K562 (cell line): ENCODE data around the gene DCLK1. TPM values are rescaled to one million over a fixed set of nuclear protein-coding genes. Genes with fewer than 3 reads are reported as not detected.

Experiments used
- ATAC-seq: fragments of 200-7000 bp; cut with Tn5 transposase; 3 replicates; pipeline ENCODE4 v1.9.1; 2020; ENCODE audit warnings: moderate library complexity
- BruUV-seq: library from RNA; stranded (reverse); fragments of 400-500 nt; replicated peaks from 2 replicates; lab custom pipeline; 2021; lab: Mats Ljungman, UMichigan
- CTCF ChIA-PET: fragments of 300-600 bp; formaldehyde crosslinking; extraction: SDS; loops from one replicate; lab custom pipeline; 2021; ENCODE audit warnings: low intra/inter-chr PET ratio; lab: Yijun Ruan, JAX
- POLR2A ChIA-PET: fragments of 300-600, 350-650 bp; sonication (Branson Sonifier 250); formaldehyde crosslinking; extraction: SDS; loops from one replicate; lab custom pipeline; 2021; ENCODE audit warnings: antibody characterized with exemption, inconsistent platforms; lab: Yijun Ruan, JAX
- DNase-seq, 4 experiments: peaks; one replicate each; pipeline versions ENCODE4 v3.0.0 to v3.0.0-alpha.2; 2011 to 2018; ENCODE audit warnings: low spot score in 3 of 4, mixed read lengths in 3 of 4; ENCODE audit errors: extremely low read depth in 1 of 4
- FAIRE-seq: peaks from 2 replicates; lab custom pipeline; 2011; peaks lifted over from hg19 to GRCh38; lab: Jason Lieb, UNC
- H2AFZ ChIP-seq: 2 replicates; pipeline ENCODE4 v1.6.0; 2011; ENCODE audit warnings: low read depth, low read length, control low read depth, inconsistent platforms
- H3K27ac ChIP-seq: fragments of 200-600 bp; 3 replicates; pipeline ENCODE4 v1.8.0; 2011; ENCODE audit warnings: low read depth, mild to moderate bottlenecking, control low read depth, inconsistent platforms, low read length, moderate library complexity, mixed read lengths; ENCODE audit errors: extremely low read depth
- H3K27me3 ChIP-seq, 2 experiments: fragments of 300-600 bp in 1 of 2; 2 replicates in 1 of 2; 3 replicates in 1 of 2; pipeline versions ENCODE4 v1.6.0 to v1.8.0; 2011; ENCODE audit warnings: inconsistent platforms in 2 of 2, low read length in 2 of 2, mild to moderate bottlenecking in 1 of 2, mixed read lengths in 1 of 2, moderate library complexity in 1 of 2; ENCODE audit not compliant: control insufficient read depth in 2 of 2, insufficient read depth in 2 of 2
- H3K36me3 ChIP-seq: fragments of 300-600 bp; 3 replicates; pipeline ENCODE4 v1.8.0; 2011; ENCODE audit warnings: mild to moderate bottlenecking, low read length, inconsistent platforms; ENCODE audit not compliant: control insufficient read depth, insufficient read depth
- H3K4me1 ChIP-seq, 2 experiments: fragments of 200-600 bp in 1 of 2; replicated peaks in 1 of 2; 2 replicates in 1 of 2; 3 replicates in 1 of 2; pipeline versions ENCODE4 v1.5.1 to v1.8.0; 2011; ENCODE audit warnings: inconsistent platforms in 2 of 2, low read length in 2 of 2, mild to moderate bottlenecking in 1 of 2, mixed read lengths in 1 of 2, moderate library complexity in 1 of 2; ENCODE audit not compliant: control insufficient read depth in 2 of 2, insufficient read depth in 2 of 2
- H3K4me2 ChIP-seq: 2 replicates; pipeline ENCODE4 v1.6.1; 2011; ENCODE audit warnings: low read length, control low read depth, inconsistent platforms, mixed read lengths; ENCODE audit not compliant: insufficient read depth
- H3K4me3 ChIP-seq: fragments of 200-600 bp; sonication (generic), shearing (Covaris generic); 2 replicates; pipeline ENCODE4 v1.5.1; 2016; ENCODE audit warnings: control low read depth, inconsistent platforms
- H3K79me2 ChIP-seq: fragments of 200-600 bp; 3 replicates; pipeline ENCODE4 v1.8.0; 2011; ENCODE audit warnings: low read length, inconsistent platforms; ENCODE audit not compliant: control insufficient read depth, insufficient read depth
- H3K9ac ChIP-seq, 2 experiments: 2 replicates each; pipeline versions ENCODE4 v1.6.0 to v1.6.1; 2011; ENCODE audit warnings: low read depth in 2 of 2, low read length in 2 of 2, control low read depth in 1 of 2, inconsistent platforms in 1 of 2, mild to moderate bottlenecking in 1 of 2, mixed read lengths in 1 of 2; ENCODE audit not compliant: insufficient read depth in 1 of 2
- H3K9me1 ChIP-seq: one replicate; pipeline ENCODE4 v1.6.0; 2011; ENCODE audit warnings: inconsistent platforms, mild to moderate bottlenecking, low read length, moderate library complexity; ENCODE audit not compliant: control insufficient read depth, insufficient read depth
- H3K9me3 ChIP-seq: replicated peaks from 2 replicates; pipeline ENCODE4 v1.5.1; 2011; ENCODE audit warnings: low read depth, low read length, inconsistent platforms; ENCODE audit not compliant: control insufficient read depth, insufficient read depth
- H4K20me1 ChIP-seq: replicated peaks from 2 replicates; pipeline ENCODE4 v1.6.1; 2011; ENCODE audit warnings: low read length, inconsistent platforms, mixed read lengths; ENCODE audit not compliant: control insufficient read depth, insufficient read depth
- BRD4 ChIP-seq: fragments of 200-600 bp; sonication (generic); IDR thresholded peaks from 2 replicates; pipeline ENCODE4 v1.6.1; 2017; ENCODE audit warnings: inconsistent platforms
- FOXA1 ChIP-seq: fragments of 450-650 bp; IDR thresholded peaks from 2 replicates; pipeline ENCODE4 v1.6.1; 2016; ENCODE audit warnings: mild to moderate bottlenecking, borderline replicate concordance
- KAT8 ChIP-seq: fragments of 450-650 bp; IDR thresholded peaks from 2 replicates; pipeline ENCODE4 v1.6.1; 2016; ENCODE audit warnings: low read depth, mild to moderate bottlenecking
- PML ChIP-seq: IDR thresholded peaks from 2 replicates; pipeline ENCODE4 v1.6.1; 2012; ENCODE audit warnings: low read length, inconsistent platforms
- TAF7 ChIP-seq: fragments of 450-650 bp; IDR thresholded peaks from 2 replicates; pipeline ENCODE4 v1.6.1; 2016; ENCODE audit warnings: missing genetic modification characterization, missing compliant biosample characterization
- ZFX ChIP-seq: sonication (generic); formaldehyde crosslinking; IDR thresholded peaks from 2 replicates; pipeline ENCODE4 v1.8.0; 2022; ENCODE audit warnings: mild to moderate bottlenecking, missing genetic modification reagents, moderate library complexity
- WGBS: fragments of 100-300 bp; shearing (Covaris generic); methylation state at CpG from one replicate; pipeline ENCODE4 v1.1.6; 2016; ENCODE audit warnings: low coverage, mixed read lengths; ENCODE audit not compliant: insufficient coverage; ENCODE audit errors: missing lambda C conversion rate; 5-methylcytosine and 5-hydroxymethylcytosine counted together
- in situ Hi-C: fragments of 300-500 bp; cut with MboI; formaldehyde crosslinking; loops from 4 replicates; pipeline ENCODE4 v1.15.0; 2018; ENCODE audit warnings: inconsistent platforms, mixed read lengths
- intact Hi-C: fragments of 100-400 bp; cut with micrococcal nuclease; formaldehyde crosslinking; loops from 2 replicates; pipeline ENCODE4 v1.14.2; 2022
- polyA plus RNA-seq, 8 experiments: library from polyadenylated mRNA; depleted of rRNA in 4 of 8; stranded (reverse) in 5 of 8; unstranded in 3 of 8; fragments of >200 nt; fragmentation: Nextera tagmentation in 2 of 8; fragmentation: Illumina TruSeq in 1 of 8; extraction: Ambion mirVana in 2 of 8; extraction: Trizol in 1 of 8; gene quantifications; 2 replicates each; pipeline versions ENCODE4 v1.2.1 to v1.2.3, GENCODE V29; 2011 to 2014; ENCODE audit warnings: inconsistent platforms in 1 of 8, missing spikeins in 1 of 8
- total RNA-seq, 7 experiments: library from RNA; depleted of rRNA in 6 of 7; stranded (reverse); fragments of >200 nt in 6 of 7; fragmentation: Illumina TruSeq in 2 of 7; extraction: Trizol in 2 of 7; gene quantifications; 2 replicates each; pipeline versions ENCODE4 v1.2.1 to v1.2.3, GENCODE V29; 2011 to 2021; ENCODE audit warnings: low replicate concordance in 1 of 7
- TF ChIP-seq, protein P1 (sequence below): sonication (generic); formaldehyde crosslinking; IDR thresholded peaks from 2 replicates; pipeline ENCODE4 v1.8.1; 2022; ENCODE audit warnings: missing genetic modification reagents
- TF ChIP-seq, protein P2 (sequence below): fragments of 450-650 bp; formaldehyde crosslinking; IDR thresholded peaks from 2 replicates; pipeline ENCODE4 v1.4.0; 2022; ENCODE audit warnings: missing genetic modification characterization
- TF ChIP-seq, protein P3 (sequence below): sonication (generic); formaldehyde crosslinking; IDR thresholded peaks from 2 replicates; pipeline ENCODE4 v1.8.0; 2022; ENCODE audit warnings: mild to moderate bottlenecking, missing genetic modification reagents

Gene DCLK1
- total and polyA plus RNA-seq, 9 of the 15 experiments (the other 6 are each of a cell fraction or from before 2014, with no cell fraction given): 0.07 TPM; not detected in 8

DNA sequence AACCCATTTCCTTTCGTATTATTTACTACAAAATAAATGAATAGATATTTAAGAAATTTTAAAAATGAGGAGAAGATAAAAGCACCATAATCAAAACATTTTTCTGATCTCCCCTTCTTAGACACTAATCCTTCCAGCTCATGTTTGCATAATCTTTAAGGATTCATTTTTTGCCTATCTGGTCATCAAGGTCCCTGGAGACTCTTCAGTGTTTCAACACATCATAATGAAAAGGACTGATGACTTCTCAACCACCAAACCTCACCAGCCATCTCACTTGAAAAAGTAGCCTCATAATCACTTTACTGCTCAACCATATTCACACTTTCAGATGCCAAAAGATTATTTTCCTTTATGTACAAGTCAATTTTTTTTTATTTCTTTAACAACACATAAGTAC is 80.1 kb downstream of the DCLK1 start:
- H3K27me3 ChIP-seq: no peaks in the 10 kb centered on the region
- ChIA-PET POLR2A (no interaction called here), CTCF (no interaction called here)
- no peak for FAIRE-seq
- DNase-seq: no peak
- no peaks in the 10 kb centered on the region for H3K9me3 ChIP-seq
- no peak overlapping the region for H2AFZ ChIP-seq
- no peak overlapping the region for H3K27ac ChIP-seq
- in situ Hi-C loops (no loop called here), intact Hi-C loops (no loop called here)
- H3K9ac ChIP-seq: no peak overlapping the region
- no peaks in the 10 kb centered on the region for H3K4me1 ChIP-seq
- H3K36me3 ChIP-seq: no peaks in the 10 kb centered on the region
- H3K4me2 ChIP-seq: no peak overlapping the region
- 0% methylated on average over 1 of the region's 1 CpG for WGBS
- H3K9me1 ChIP-seq: no peaks in the 10 kb centered on the region
- H3K4me3 ChIP-seq: no peak overlapping the region
- no peak for ATAC-seq
- H3K79me2 ChIP-seq: no peaks in the 10 kb centered on the region
- TF ChIP-seq BRD4 (no peak), PML (no peak), FOXA1 (no peak), ZFX (CRISPR knock-in tag) (no peak), TAF7 (no peak), KAT8 (no peak)
- TF ChIP-seq, protein P1, sequence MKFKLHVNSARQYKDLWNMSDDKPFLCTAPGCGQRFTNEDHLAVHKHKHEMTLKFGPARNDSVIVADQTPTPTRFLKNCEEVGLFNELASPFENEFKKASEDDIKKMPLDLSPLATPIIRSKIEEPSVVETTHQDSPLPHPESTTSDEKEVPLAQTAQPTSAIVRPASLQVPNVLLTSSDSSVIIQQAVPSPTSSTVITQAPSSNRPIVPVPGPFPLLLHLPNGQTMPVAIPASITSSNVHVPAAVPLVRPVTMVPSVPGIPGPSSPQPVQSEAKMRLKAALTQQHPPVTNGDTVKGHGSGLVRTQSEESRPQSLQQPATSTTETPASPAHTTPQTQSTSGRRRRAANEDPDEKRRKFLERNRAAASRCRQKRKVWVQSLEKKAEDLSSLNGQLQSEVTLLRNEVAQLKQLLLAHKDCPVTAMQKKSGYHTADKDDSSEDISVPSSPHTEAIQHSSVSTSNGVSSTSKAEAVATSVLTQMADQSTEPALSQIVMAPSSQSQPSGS (CRISPR knock-in tag): no peak
- TF ChIP-seq, protein P2, sequence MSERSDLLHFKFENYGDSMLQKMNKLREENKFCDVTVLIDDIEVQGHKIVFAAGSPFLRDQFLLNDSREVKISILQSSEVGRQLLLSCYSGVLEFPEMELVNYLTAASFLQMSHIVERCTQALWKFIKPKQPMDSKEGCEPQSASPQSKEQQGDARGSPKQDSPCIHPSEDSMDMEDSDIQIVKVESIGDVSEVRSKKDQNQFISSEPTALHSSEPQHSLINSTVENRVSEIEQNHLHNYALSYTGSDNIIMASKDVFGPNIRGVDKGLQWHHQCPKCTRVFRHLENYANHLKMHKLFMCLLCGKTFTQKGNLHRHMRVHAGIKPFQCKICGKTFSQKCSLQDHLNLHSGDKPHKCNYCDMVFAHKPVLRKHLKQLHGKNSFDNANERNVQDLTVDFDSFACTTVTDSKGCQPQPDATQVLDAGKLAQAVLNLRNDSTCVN: no peak
- TF ChIP-seq, protein P3, sequence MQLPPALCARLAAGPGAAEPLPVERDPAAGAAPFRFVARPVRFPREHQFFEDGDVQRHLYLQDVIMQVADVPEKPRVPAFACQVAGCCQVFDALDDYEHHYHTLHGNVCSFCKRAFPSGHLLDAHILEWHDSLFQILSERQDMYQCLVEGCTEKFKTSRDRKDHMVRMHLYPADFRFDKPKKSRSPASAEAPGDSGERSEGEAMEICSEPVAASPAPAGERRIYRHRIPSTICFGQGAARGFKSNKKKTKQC (CRISPR knock-in tag): no peak
- TF ChIP-seq, all 486 proteins: peak for 0
- no peaks in the 10 kb centered on the region for H4K20me1 ChIP-seq
- no TSS peak for BruUV-seq
